SK-N-SH treated with all-trans-retinoic acid at 6 μM for 48 hours (cell line): ENCODE results near the gene CDKL5.

Source experiments
- ATAC-seq: fragments of 200-7000 bp; cut with Tn5 transposase; 3 replicates; pipeline ENCODE4 v1.9.1; 2020; ENCODE audit warnings: mild to moderate bottlenecking, moderate library complexity
- ARNTL ChIP-seq: fragments of 450-650 bp; formaldehyde crosslinking; IDR thresholded peaks from 2 replicates; pipeline ENCODE4 v1.5.0; 2020; ENCODE audit warnings: low read depth, mild to moderate bottlenecking, moderate library complexity, borderline replicate concordance
- BACH2 ChIP-seq: fragments of 250-450 bp; sonication (Bioruptor Pico); IDR thresholded peaks from 2 replicates; pipeline ENCODE4 v1.9.0; 2021; ENCODE audit warnings: mild to moderate bottlenecking, borderline replicate concordance
- CSDC2 ChIP-seq: fragments of 250-450 bp; sonication (Bioruptor Pico); IDR thresholded peaks from 2 replicates; pipeline ENCODE4 v1.5.0; 2020; ENCODE audit warnings: mild to moderate bottlenecking, moderate library complexity
- ESRRG ChIP-seq: fragments of 250-450 bp; sonication (Bioruptor Pico); IDR thresholded peaks from 2 replicates; pipeline ENCODE4 v1.6.1; 2021; ENCODE audit warnings: mild to moderate bottlenecking
- GLIS3 ChIP-seq: fragments of 250-450 bp; sonication (Bioruptor Pico); IDR thresholded peaks from 2 replicates; pipeline ENCODE4 v1.5.0; 2020; ENCODE audit warnings: mild to moderate bottlenecking, moderate library complexity
- ISL1 ChIP-seq: fragments of 250-450 bp; sonication (Bioruptor Pico); IDR thresholded peaks from 2 replicates; pipeline ENCODE4 v2.1.2; 2022; ENCODE audit warnings: mild to moderate bottlenecking, moderate library complexity
- RARB ChIP-seq: fragments of 250-450 bp; sonication (Bioruptor Pico); IDR thresholded peaks from 2 replicates; pipeline ENCODE4 v1.8.0; 2021; ENCODE audit warnings: mild to moderate bottlenecking, moderate library complexity
- SNAI2 ChIP-seq: fragments of 250-450 bp; sonication (Bioruptor Pico); IDR thresholded peaks from 2 replicates; pipeline ENCODE4 v1.5.0; 2020; ENCODE audit warnings: mild to moderate bottlenecking, moderate library complexity
- TCF4 ChIP-seq: fragments of 250-450 bp; sonication (Bioruptor Pico); IDR thresholded peaks from 2 replicates; pipeline ENCODE4 v1.8.0; 2021; ENCODE audit warnings: mild to moderate bottlenecking, moderate library complexity, borderline replicate concordance
- TOX ChIP-seq: fragments of 250-450 bp; sonication (Bioruptor Pico); IDR thresholded peaks from 2 replicates; pipeline ENCODE4 v1.8.0; 2021; ENCODE audit warnings: mild to moderate bottlenecking, moderate library complexity, borderline replicate concordance
- ZC3H10 ChIP-seq: fragments of 250-450 bp; sonication (Bioruptor Pico); IDR thresholded peaks from 2 replicates; pipeline ENCODE4 v1.5.1; 2021; ENCODE audit warnings: mild to moderate bottlenecking, moderate library complexity
- ZFP3 ChIP-seq: fragments of 250-450 bp; sonication (Bioruptor Pico); IDR thresholded peaks from 2 replicates; pipeline ENCODE4 v1.5.0; 2020; ENCODE audit warnings: mild to moderate bottlenecking, moderate library complexity
- ZFP30 ChIP-seq: fragments of 450-650 bp; formaldehyde crosslinking; IDR thresholded peaks from 2 replicates; pipeline ENCODE4 v1.5.0; 2022; ENCODE audit warnings: mild to moderate bottlenecking, moderate library complexity
- ZNF565 ChIP-seq: fragments of 450-650 bp; formaldehyde crosslinking; conservative IDR thresholded peaks from 2 replicates; pipeline ENCODE4 v1.5.0; 2020; ENCODE audit warnings: low read depth, mild to moderate bottlenecking, moderate library complexity
- ZNF70 ChIP-seq: fragments of 450-650 bp; formaldehyde crosslinking; IDR thresholded peaks from 2 replicates; pipeline ENCODE4 v1.5.0; 2020; ENCODE audit warnings: mild to moderate bottlenecking, moderate library complexity
- ZNF8 ChIP-seq: fragments of 450-650 bp; formaldehyde crosslinking; IDR thresholded peaks from 2 replicates; pipeline ENCODE4 v1.5.0; 2020; ENCODE audit warnings: mild to moderate bottlenecking, moderate library complexity
- TF ChIP-seq, protein P1 (sequence below): fragments of 250-450 bp; sonication (Bioruptor Pico); IDR thresholded peaks from 2 replicates; pipeline ENCODE4 v1.5.1; 2020; ENCODE audit warnings: low read depth, mild to moderate bottlenecking, moderate library complexity
- TF ChIP-seq, protein P2 (sequence below): fragments of 250-450 bp; sonication (Bioruptor Pico); IDR thresholded peaks from 2 replicates; pipeline ENCODE4 v1.8.0; 2020; ENCODE audit warnings: mild to moderate bottlenecking, moderate library complexity, borderline replicate concordance
- TF ChIP-seq, protein P3 (sequence below): fragments of 250-450 bp; sonication (Bioruptor Pico); IDR thresholded peaks from 2 replicates; pipeline ENCODE4 v1.5.1; 2021; ENCODE audit warnings: mild to moderate bottlenecking, moderate library complexity
- TF ChIP-seq, protein P4 (sequence below): fragments of 250-450 bp; sonication (Bioruptor Pico); IDR thresholded peaks from 2 replicates; pipeline ENCODE4 v1.8.0; 2021; ENCODE audit warnings: low read depth, mild to moderate bottlenecking, moderate library complexity, borderline replicate concordance
- TF ChIP-seq, protein P5 (sequence below): fragments of 250-450 bp; sonication (Bioruptor Pico); IDR thresholded peaks from 2 replicates; pipeline ENCODE4 v1.5.0; 2020; ENCODE audit warnings: mild to moderate bottlenecking, moderate library complexity

CDKL5 gene

DNA sequence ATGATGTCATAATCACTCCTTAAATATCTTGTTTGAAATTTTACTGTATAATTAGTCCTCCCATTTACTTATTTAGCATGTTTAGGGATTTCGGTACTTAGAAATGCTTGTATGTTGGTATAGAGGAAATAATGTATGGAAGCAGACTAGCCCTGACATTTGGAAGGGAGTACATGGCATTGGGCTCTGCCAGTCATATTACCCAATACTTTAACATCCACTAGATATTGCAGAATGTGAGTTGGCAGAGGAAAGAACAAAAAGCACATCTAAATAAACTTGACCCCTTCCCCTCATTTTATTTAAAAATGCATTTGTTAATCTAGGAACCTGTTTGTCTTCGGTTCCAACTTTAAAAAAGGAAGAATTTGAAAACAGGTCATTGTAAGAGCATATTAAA is 168.7 kb downstream of the CDKL5 start:
- ATAC-seq = no peak
- TF ChIP-seq TCF4 (CRISPR knock-in tag) (no peak), SNAI2 (CRISPR knock-in tag) (no peak), ARNTL (no peak), BACH2 (CRISPR knock-in tag) (no peak), TOX (no peak), ZNF70 (CRISPR knock-in tag) (no peak), GLIS3 (no peak), ZC3H10 (CRISPR knock-in tag) (no peak), RARB (CRISPR knock-in tag) (no peak), ZNF565 (CRISPR knock-in tag) (no peak), ISL1 (no peak), ZFP30 (CRISPR knock-in tag) (no peak), ZNF8 (CRISPR knock-in tag) (no peak), ZFP3 (CRISPR knock-in tag) (no peak), ESRRG (CRISPR knock-in tag) (no peak)
- TF ChIP-seq, protein P1, sequence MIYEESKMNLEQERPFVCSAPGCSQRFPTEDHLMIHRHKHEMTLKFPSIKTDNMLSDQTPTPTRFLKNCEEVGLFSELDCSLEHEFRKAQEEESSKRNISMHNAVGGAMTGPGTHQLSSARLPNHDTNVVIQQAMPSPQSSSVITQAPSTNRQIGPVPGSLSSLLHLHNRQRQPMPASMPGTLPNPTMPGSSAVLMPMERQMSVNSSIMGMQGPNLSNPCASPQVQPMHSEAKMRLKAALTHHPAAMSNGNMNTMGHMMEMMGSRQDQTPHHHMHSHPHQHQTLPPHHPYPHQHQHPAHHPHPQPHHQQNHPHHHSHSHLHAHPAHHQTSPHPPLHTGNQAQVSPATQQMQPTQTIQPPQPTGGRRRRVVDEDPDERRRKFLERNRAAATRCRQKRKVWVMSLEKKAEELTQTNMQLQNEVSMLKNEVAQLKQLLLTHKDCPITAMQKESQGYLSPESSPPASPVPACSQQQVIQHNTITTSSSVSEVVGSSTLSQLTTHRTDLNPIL = no peak
- TF ChIP-seq, protein P2, sequence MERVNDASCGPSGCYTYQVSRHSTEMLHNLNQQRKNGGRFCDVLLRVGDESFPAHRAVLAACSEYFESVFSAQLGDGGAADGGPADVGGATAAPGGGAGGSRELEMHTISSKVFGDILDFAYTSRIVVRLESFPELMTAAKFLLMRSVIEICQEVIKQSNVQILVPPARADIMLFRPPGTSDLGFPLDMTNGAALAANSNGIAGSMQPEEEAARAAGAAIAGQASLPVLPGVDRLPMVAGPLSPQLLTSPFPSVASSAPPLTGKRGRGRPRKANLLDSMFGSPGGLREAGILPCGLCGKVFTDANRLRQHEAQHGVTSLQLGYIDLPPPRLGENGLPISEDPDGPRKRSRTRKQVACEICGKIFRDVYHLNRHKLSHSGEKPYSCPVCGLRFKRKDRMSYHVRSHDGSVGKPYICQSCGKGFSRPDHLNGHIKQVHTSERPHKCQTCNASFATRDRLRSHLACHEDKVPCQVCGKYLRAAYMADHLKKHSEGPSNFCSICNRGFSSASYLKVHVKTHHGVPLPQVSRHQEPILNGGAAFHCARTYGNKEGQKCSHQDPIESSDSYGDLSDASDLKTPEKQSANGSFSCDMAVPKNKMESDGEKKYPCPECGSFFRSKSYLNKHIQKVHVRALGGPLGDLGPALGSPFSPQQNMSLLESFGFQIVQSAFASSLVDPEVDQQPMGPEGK (CRISPR knock-in tag) = no peak
- TF ChIP-seq, protein P3, sequence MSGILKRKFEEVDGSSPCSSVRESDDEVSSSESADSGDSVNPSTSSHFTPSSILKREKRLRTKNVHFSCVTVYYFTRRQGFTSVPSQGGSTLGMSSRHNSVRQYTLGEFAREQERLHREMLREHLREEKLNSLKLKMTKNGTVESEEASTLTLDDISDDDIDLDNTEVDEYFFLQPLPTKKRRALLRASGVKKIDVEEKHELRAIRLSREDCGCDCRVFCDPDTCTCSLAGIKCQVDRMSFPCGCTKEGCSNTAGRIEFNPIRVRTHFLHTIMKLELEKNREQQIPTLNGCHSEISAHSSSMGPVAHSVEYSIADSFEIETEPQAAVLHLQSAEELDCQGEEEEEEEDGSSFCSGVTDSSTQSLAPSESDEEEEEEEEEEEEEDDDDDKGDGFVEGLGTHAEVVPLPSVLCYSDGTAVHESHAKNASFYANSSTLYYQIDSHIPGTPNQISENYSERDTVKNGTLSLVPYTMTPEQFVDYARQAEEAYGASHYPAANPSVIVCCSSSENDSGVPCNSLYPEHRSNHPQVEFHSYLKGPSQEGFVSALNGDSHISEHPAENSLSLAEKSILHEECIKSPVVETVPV (CRISPR knock-in tag) = no peak

DNA sequence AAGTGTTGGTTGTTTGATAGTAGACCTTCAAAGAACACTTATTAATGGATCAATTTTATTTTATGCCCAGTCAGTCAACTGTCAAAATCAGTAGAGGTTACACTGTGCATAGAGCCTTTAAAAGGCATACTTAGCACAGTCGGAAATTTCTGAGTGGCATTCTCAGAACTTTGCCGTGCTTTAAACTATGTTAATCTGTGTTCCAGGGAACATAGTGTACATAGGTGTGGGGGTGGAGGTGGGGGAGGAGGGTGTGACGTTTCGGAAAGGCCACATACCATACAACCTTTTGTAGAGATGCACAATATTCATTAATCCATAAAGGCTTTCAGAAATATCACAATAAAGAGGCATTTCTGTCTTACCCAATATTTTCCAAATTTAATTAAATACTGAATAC is 170.7 kb downstream of the CDKL5 start:
- TF ChIP-seq ISL1 (no peak), BACH2 (CRISPR knock-in tag) (no peak), ZNF565 (CRISPR knock-in tag) (no peak), ESRRG (CRISPR knock-in tag) (no peak), TCF4 (CRISPR knock-in tag) (no peak), CSDC2 (CRISPR knock-in tag) (no peak), ZFP3 (CRISPR knock-in tag) (no peak), GLIS3 (no peak), RARB (CRISPR knock-in tag) (no peak)
- TF ChIP-seq, protein P4, sequence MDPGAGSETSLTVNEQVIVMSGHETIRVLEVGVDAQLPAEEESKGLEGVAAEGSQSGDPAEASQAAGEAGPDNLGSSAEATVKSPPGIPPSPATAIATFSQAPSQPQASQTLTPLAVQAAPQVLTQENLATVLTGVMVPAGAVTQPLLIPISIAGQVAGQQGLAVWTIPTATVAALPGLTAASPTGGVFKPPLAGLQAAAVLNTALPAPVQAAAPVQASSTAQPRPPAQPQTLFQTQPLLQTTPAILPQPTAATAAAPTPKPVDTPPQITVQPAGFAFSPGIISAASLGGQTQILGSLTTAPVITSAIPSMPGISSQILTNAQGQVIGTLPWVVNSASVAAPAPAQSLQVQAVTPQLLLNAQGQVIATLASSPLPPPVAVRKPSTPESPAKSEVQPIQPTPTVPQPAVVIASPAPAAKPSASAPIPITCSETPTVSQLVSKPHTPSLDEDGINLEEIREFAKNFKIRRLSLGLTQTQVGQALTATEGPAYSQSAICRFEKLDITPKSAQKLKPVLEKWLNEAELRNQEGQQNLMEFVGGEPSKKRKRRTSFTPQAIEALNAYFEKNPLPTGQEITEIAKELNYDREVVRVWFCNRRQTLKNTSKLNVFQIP (CRISPR knock-in tag) = no peak
- TF ChIP-seq, protein P3 (CRISPR knock-in tag) = no peak
- TF ChIP-seq, protein P5, sequence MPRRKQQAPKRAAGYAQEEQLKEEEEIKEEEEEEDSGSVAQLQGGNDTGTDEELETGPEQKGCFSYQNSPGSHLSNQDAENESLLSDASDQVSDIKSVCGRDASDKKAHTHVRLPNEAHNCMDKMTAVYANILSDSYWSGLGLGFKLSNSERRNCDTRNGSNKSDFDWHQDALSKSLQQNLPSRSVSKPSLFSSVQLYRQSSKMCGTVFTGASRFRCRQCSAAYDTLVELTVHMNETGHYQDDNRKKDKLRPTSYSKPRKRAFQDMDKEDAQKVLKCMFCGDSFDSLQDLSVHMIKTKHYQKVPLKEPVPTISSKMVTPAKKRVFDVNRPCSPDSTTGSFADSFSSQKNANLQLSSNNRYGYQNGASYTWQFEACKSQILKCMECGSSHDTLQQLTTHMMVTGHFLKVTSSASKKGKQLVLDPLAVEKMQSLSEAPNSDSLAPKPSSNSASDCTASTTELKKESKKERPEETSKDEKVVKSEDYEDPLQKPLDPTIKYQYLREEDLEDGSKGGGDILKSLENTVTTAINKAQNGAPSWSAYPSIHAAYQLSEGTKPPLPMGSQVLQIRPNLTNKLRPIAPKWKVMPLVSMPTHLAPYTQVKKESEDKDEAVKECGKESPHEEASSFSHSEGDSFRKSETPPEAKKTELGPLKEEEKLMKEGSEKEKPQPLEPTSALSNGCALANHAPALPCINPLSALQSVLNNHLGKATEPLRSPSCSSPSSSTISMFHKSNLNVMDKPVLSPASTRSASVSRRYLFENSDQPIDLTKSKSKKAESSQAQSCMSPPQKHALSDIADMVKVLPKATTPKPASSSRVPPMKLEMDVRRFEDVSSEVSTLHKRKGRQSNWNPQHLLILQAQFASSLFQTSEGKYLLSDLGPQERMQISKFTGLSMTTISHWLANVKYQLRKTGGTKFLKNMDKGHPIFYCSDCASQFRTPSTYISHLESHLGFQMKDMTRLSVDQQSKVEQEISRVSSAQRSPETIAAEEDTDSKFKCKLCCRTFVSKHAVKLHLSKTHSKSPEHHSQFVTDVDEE (CRISPR knock-in tag) = no peak
- TF ChIP-seq, protein P2 (CRISPR knock-in tag) = no peak
- ATAC-seq = no peak
